GM21528 (cell line): ENCODE data around the gene FYCO1.
A peak's percentile ranks its signal among the peaks of the same experiment; 100 is the strongest.
"Not testable (repeated sequence)": the region's sequence is repeated elsewhere in the genome, so short reads cannot be mapped to it uniquely, and the experiment has no call there.

Experiments used
- ATAC-seq: cut with Tn5 transposase; IDR thresholded peaks from one replicate; pipeline ENCODE4 v1.9.1; 2021; ENCODE audit warnings: mild to moderate bottlenecking, moderate library complexity; ENCODE audit not compliant: unreplicated experiment, low FRiP score

Gene FYCO1

DNA sequence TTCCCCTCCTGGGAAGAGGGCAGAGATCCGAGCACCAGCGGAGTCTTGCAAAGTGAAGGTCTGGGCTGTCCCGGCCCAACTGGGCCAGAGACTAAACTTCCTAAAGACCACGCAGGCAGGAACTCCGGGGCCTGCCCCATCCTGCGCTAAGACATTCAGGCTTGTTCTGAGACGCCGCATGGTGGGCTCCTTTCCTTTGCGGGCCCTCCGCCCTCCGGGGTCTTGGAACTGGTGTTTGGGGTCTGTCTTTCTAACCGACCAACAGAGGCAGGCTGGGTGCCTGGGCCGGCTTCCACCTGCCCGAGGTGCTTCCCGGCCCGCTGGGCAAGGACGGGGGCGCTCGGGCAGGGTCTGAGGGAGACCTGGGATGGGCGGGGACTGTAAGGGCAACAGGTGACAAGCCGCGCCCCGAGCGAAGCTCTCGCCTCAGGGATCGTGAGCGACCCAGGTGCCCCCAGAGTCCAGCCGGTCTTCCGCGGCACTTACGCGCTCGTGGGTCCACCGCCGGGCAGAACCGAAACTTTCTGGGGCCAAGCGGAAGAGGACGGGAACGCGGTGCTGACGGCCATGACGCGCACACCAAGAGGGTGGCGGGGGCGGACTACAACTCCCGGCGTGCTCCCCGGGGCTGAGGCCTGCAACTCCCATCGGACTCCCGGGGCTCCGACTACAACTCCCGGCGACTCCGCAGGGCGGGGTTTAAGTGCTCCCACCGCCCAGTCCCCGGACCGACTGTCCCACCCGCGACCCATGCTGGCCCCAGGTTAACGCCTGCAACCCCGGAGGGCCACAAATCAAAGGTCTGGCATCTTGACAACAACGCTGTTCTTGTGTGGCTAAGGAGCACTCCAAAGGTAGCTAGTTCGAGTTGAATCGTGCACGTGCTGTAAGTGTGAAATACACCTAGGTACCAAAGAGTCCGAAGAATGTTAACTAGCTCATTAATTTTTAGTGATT is at the start of gene FYCO1:
FYCO1 (minus strand) TSS at position 589 of the 957 bp plus-strand sequence. CDS start 10,914 bp downstream, outside the sequence.
- ATAC-seq: peak; percentile 90

- ATAC-seq: no peak
Observed at GRCh38 chr3:46038916-46039315, 43.3 kb upstream of the FYCO1 start.

GRCh38 chr3:46038071-46038470 is 42.4 kb upstream of the FYCO1 start:
- ATAC-seq: not testable (repeated sequence)

GRCh38 chr3:46036191-46036590 is 40.6 kb upstream of the FYCO1 start:
- ATAC-seq: no peak

DNA sequence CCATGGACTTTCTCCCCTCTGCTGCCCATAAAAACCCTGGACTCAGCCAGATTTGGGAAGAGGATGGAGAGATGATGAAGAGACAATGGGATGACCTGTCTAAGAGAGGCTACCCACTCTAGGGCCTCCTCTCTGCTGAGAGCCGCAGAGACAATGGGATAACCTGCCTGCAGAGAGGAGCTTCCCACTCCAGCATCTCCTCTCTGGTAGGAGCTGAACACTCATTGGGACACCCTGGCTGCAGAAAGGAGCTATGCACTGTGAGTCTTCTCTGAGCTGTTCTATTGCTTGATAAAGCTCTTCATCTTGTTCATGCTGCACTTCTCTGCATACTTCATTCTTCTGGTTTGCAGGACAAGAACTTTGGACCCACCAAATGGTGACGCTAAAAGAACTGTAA is 36.1 kb upstream of the FYCO1 start:
- no peak for ATAC-seq

GRCh38 chr3:46031269-46031668 is 35.6 kb upstream of the FYCO1 start:
- ATAC-seq: no peak

DNA sequence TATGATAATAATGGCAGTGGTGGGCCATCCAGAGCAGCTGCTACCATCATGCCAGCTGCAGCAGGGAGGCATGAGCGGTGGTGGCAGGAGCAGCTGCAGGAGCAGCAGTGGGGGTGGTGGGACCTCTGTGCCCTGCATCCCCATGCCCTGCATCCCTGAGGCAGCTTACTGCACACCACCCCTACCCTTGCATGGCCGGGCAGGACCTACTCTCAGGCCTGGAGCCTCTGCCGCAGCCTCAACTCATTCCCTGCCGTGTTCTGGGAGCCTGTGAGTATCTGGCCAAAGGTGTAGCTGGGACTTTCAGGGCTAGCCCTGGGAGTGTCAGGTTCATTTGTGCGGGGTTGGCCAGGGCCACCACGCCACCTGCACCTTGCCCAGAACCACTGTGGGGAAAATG is 35.0 kb upstream of the FYCO1 start:
- ATAC-seq: no peak

DNA sequence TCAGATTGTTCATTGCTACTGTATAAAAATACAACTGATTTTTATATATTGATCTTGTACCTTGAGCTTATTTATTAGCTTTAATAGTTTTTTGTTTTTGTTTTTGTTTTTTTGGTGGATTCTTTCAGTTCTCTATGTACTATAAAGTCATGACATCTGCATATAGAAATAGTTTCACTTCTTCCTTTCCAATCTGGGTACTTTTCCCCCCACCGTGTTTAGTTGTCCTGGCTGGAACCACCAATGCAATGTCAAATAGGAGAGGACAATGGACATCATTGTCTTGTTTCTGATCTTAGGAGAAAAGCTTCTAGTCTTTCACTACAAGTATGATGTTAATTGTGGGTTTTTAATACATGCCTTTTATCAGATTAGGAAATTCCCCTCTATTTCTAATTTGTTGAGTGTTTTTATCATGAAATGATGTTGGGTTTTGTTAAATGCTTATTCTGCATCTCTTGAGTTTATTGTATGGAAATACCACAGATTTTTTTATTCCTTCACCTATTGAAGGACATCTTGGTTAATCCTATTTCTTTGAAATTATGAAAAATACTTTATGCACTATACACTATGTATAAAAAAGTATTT is 34.4 kb upstream of the FYCO1 start:
- ATAC-seq: no peak

DNA sequence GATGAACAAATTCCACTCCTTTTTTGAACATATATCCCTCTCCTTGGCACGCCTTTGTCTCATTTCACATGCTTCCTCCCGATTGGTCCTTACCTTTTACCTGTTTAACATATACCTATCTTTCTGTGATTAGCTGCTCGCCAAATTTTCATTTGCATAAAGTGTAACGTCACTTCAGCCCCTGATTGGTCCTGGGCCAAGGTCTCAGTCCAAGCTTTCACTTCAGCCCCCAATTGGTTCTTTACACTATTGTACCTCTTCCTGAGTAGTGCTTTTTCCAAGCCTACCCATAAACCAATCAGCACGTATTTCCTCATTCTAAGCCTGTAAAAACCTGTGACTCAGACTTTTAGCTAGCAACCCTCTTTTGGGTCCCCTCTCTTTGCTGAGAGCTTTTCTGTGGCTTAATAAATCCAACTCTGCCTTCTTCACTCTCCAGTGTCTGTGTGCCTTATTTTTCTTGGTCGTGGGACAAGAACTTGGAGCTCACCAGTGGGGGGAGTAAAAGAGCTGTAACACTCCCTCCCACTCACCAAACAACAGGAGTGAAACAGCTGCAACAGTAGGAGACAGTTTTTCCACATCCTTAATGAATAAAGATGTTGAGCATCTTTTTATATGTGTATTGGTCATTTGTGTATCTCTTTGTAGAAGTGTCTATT is 32.2 kb upstream of the FYCO1 start:
- ATAC-seq: no peak

- no peak for ATAC-seq
Observed at GRCh38 chr3:46027021-46027705, 31.5 kb upstream of the FYCO1 start, which contains the start of gene XCR1. TSS of gene XCR1 (minus strand) at chr3:46027483. CDS start at chr3:46021947, 5,536 bp downstream.

- ATAC-seq: no peak
Observed at GRCh38 chr3:46025139-46025538, 29.5 kb upstream of the FYCO1 start.

GRCh38 chr3:46024131-46024530 is 28.5 kb upstream of the FYCO1 start:
- no peak for ATAC-seq

DNA sequence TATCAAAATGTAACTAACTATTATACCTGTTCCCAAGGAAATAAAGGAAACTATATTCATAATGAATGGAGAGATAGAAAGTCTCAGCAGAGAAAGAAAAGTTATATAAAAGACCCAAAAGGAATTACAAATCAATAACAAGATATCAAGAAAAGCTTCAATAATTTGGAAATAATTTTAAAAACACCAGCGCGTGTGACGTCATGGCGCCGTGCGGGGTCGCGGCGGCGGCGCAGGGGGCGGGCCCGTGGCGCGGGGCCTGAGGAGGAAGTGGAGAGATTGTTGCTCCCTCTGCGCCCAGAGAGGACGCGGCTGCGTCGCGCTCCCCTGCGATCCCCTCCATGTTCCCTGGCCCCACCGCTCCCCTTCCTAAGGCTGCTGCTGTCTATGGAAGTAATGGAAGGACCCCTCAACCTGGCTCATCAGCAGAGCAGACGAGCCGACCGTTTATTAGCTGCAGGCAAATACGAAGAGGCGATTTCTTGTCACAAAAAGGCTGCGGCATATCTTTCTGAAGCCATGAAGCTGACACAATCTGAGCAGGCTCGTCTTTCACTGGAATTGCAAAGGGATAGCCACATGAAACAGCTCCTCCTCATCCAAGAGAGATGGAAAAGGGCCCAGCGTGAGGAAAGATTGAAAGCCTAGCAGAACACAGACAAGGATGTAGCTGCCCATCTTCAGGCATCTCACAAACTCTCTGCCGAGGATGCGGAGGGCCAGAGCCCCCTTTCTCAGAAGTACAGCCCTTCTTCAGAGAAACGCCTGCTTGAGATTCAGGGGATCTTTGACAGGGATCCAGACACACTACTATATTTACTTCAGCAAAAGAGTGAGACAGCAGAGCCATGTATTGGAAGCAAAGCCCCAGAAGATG is 27.5 kb upstream of the FYCO1 start:
- ATAC-seq: no peak

GRCh38 chr3:46021516-46021915 is 25.9 kb upstream of the FYCO1 start:
- no peak for ATAC-seq

- no peak for ATAC-seq
Observed at GRCh38 chr3:46020766-46021510, 25.3 kb upstream of the FYCO1 start.

DNA sequence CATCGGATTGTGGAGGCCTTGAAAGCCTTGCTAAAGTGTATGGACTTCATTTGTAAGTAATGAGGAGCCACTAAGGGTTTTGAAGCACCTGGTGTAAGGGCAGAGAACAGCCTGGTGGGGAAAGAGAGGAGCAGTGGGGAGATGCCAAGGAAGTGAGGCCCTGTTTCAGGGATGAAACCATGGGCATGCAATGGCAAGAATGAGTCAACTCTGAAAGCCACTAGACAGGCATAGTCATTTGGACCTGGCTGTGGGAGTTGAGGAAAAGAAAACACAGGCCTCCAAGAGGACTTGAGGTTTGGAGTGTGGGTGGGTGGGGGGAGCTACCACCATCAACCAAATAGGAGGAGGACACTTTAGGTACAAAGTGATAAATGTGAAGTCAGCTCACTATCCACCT is 24.1 kb upstream of the FYCO1 start:
- ATAC-seq: no peak

DNA sequence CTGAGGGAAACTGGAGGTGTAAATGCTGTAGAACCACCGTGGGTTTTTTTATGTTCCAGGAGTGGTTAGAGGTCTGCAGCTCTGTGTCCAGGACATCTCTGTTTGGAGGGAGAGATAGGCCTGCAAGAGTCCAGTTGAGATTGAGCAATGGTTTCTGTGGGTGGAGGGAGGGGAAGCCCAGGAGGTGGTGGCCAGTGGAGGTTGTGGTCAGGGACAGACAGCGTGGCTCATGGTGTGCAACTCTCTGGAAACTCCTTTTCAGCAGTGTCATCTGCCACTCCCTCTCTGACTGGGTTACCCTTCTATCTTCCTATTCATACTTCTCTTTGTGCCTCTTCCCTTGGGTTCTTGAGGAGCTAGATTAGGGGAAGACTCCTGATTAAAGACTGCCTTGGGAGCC is 22.1 kb upstream of the FYCO1 start:
- ATAC-seq: no peak

GRCh38 chr3:46013316-46014094 is 17.9 kb upstream of the FYCO1 start:
- no peak for ATAC-seq
